GM19372 (cell line): Measurements from ENCODE around the gene SLC25A47.

Experiments
- ATAC-seq: cut with Tn5 transposase; IDR thresholded peaks from one replicate; pipeline ENCODE4 v1.9.1; 2021; ENCODE audit warnings: mild to moderate bottlenecking, low read depth, moderate library complexity; ENCODE audit not compliant: unreplicated experiment

Gene SLC25A47

DNA sequence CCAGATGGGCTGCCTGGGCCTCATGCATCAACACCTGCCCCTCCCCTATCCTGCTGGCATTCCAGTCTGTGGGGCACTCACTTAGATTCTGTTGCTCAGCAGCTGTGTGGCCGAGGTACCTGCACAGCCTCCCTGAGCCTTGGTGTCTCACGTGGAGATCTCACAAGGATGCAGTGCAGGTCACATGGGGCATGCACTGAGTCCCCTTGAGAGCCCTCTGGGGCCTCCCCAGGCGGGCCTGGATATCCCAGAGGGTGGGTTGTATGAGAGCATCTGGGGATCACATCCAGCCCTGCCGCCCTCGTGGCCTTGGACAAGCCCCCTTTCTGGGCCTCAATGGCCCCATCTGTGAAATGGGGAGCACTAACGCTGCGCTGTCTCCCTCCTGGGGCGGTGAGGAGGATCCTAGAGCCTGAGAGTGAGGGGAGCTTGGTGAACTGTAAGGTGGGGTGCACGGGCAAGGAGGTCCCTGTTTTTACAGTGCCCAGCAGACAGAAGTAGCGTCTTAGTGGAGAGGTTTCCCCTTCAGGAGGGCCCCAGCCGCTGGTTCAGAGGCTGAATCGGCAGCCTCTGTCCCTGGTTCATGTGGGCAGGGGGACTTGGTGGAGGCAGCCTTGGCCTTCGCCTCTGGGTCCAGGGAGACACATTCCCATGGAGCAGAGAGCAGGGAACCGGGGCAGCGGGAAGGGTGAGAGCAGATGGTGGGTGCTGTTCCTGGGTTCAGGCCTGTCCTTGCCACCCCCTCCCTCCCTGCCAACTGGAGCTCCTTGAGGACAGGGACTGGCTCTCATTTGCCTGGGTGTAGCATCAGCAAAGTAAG lies 791 bp upstream of the SLC25A47 start:
- ATAC-seq: no peak

DNA sequence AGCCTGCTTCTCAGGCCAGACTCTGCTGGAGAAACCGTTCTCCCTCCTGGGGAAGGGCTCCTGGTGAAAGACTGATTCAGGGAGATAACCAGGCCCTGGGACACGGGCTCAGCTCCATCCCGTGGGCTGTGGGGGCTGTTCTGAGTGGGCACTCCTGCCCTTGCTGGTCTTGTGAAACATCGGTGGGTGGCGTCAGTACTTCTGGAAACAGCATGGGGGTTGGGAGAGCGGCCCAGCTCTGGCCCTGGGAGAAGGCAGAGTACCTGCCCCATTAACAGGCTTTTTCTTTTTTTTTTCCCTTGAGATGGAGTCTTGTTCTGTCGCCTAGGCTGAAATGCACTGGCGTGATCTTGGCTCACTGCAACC lies 786 bp downstream of the SLC25A47 start:
- no peak for ATAC-seq

DNA sequence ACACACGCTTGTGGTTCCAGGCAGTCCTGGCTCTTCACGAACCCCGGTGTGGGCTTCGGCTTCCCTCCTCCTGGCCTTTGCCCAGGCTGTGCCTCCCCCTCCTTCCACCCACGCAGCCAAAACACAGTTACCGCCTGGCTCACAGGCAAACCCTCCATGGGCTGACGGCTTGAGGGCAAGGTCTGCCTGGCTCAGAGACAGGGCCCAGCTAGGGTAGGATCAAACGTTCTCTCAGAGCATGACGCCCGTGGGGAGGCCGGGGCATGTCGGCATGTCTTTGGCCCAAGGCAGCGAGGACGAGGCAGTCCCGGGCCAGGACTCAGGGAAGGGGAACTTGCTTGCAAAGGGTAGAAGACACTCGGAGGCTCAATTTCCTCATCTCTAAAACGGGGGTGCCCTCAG lies 2.1 kb downstream of the SLC25A47 start:
- ATAC-seq: no peak

DNA sequence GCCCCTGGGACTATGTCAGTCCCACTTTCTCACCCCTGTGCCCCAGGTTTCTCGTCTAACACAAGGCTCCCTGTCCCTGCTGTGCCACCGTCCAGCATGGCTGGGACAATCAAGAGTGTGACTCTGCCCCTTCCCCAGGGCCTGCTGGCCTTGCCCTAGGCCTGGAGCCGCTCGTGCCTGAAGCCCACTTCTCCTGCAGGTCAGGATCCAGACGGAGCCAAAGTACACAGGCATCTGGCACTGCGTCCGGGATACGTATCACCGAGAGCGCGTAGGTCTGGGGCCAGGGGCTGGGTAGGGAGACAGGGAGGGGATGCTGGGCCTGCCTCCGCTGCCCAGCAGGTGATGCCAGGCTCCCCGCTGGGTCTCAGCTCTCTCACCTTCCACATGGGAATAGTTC lies 2.8 kb downstream of the SLC25A47 start:
- no peak for ATAC-seq

DNA sequence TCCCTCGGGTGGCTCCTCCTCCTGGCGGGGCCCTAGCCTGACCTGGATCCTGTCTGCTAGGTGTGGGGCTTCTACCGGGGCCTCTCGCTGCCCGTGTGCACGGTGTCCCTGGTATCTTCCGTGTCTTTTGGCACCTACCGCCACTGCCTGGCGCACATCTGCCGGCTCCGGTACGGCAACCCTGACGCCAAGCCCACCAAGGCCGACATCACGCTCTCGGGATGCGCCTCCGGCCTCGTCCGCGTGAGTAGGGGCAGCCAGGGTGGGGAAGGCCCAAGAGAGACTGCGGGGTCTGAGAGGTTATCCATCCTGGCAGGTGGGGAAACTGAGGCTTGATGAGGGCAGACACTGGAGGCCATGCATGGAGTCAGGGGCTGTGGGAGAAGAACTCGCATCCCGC lies 4.0 kb downstream of the SLC25A47 start:
- ATAC-seq: no peak

DNA sequence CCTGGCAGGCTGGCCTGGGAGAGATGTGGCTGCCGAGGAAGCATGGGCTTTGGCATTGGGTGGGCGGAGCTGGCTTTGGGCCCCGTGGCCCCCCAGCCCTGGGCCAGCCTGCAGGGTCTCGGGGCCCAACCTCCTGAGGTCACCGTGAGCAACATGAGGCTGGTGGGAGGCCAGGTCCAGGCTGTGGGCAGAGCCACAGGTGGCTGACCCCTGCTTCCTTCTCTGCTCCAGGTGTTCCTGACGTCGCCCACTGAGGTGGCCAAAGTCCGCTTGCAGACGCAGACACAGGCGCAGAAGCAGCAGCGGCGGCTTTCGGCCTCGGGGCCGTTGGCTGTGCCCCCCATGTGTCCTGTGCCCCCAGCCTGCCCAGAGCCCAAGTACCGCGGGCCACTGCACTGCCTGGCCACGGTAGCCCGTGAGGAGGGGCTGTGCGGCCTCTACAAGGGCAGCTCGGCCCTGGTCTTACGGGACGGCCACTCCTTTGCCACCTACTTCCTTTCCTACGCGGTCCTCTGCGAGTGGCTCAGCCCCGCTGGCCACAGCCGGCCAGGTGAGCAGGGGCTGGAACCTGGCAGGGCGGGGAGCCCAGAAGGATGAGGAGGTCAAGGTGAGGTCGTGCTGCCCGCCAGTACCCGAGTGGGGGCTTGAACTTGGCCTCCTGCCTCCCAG lies 5.5 kb downstream of the SLC25A47 start:
- no peak for ATAC-seq

DNA sequence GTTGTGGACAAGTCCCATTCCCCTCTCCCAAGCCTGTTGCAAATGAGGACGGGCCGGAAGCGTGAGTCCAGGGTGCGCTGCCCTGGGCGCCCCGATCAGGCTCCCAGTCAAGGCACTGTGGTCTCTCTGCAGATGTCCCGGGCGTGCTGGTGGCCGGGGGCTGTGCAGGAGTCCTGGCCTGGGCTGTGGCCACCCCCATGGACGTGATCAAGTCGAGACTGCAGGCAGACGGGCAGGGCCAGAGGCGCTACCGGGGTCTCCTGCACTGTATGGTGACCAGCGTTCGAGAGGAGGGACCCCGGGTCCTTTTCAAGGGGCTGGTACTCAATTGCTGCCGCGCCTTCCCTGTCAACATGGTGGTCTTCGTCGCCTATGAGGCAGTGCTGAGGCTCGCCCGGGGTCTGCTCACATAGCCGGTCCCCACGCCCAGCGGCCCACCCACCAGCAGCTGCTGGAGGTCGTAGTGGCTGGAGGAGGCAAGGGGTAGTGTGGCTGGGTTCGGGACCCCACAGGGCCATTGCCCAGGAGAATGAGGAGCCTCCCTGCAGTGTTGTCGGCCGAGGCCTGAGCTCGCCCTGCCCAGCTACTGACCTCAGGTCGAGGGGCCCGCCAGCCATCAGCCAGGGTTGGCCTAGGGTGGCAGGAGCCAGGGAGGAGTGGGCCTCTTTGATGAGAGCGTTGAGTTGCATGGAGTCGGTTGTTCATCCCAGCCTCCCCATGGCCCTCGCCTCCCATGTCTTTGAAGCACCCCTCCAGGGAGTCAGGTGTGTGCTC lies 6.3 kb downstream of the SLC25A47 start:
- ATAC-seq: no peak

DNA sequence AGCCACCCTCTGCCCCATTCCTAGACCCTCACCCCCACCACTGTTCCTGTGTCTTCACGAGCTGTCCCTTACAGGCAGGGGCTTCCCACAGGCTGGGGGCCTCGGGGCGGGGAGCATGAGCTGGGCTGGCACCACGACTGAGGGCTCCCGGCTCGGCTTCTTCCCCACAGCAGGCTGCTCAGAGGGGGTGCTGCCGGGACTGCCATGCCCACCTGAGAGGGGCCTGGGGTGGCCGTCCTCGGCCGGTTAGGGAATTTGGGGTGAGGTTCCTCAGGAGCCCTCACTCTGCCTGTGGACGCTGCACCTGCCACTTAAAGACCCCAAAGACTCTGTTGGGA lies 6.8 kb downstream of the SLC25A47 start:
- no peak for ATAC-seq

DNA sequence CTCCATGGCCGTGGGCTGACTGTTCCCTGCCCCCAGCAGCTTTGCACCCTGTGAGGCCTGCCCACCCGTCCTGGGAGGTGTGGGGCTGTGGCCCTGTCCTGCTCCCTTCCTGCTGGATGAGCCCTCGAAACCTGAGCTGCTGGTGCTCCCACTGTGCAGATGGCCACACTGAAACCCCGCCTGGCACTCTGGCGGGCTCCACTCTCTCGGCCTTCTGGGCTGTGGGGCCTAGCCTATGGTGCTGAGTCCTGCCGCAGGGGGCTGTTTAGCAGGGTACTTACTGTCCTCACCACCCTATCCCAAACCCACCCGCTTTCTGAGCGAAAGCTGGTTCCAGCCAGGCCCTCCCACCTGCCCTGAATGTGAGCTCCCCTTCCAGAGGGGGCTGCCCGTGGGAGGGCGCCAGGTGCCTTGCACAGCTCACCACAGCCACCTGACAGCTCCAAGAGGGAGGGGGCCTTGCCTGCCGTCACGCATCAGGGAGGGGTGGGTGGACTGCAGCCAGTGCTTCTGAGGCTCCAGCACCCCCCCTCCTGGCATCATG lies 7.3 kb downstream of the SLC25A47 start:
- no peak for ATAC-seq

DNA sequence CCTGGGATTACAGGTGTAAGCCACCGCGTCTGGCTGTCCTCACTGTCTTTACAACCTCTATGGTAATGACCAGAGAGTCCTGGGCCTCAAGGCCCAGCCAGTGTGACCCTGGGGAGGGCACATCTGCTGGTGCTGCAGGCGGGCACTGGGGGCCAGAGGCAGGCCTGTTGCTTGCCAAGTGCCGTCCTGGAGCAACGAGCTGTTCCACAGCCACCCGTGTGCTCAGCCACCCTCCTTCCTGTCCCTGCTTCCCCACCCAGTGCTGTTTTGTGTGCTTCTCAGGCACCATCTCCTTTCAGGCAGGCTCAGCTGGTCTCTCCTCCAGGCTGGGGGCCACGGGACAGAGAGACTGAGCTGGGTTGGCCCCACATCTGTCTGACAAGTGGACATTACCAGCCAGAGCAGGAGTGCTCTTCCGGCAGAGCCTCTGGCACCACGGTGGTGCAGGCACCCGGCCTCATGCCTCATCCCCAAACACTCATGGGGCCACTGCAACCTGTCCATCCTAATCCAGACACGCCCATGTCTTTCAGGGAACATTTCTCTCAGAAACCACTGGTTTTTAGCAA lies 9.0 kb downstream of the SLC25A47 start:
- no peak for ATAC-seq

DNA sequence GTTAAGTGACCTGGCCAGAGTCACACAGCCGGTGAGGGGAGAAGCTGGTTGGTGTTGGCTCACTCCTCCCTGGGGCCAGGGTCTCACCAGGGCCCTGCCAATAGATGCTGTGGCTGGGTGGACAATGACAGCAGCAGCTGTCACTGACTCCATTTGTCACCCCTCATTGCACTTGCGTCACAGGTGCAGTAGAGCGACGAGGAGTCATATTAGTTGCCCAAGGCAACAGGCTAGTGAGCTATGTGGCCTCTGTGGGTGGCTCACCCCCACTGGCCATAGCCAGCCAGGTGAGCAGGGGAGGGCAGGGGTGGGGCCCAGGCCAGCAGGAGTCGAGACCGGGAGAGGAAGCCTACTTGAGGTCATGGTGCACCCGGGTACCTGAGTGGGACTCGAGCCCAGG lies 9.7 kb downstream of the SLC25A47 start:
- ATAC-seq: peak; percentile 74

DNA sequence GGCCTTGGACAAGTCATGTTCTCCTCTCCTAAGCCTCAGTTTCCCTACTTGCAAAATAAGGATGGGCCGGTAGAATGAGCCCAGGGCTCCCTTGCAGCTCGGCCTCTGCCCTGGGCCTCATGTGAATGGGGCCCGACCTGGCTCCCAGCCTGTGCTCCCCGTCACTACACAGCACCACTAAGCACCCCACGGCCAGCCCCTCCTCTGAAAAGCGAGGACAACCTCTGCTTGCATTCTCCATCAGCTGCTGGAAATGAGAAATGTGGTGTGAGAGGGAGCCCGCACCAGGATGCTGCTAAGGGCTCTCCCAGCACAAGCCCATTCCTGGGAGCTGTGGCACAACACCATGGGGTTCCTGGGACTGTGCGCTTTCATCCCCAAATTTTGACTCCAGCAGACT lies 10.2 kb downstream of the SLC25A47 start:
- ATAC-seq: no peak

DNA sequence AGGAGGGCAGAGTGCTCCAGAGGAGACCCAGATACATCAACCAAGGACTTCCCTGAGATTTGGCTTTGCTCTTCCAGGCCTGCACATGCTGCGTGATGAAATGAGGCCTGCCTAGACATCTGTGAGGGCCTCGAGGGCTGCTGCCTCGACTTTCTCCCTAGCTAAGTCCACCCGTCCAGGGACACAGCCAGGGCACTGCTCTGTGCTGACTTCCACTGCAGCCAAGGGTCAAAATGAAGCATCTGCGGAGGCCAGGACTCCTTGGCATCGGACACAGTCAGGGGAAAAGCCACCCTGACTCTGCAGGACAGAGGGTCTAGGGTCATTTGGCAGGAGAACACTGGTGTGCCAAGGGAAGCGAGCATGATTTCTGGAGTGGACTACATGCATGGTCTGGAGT lies 10.7 kb downstream of the SLC25A47 start:
- ATAC-seq: no peak

DNA sequence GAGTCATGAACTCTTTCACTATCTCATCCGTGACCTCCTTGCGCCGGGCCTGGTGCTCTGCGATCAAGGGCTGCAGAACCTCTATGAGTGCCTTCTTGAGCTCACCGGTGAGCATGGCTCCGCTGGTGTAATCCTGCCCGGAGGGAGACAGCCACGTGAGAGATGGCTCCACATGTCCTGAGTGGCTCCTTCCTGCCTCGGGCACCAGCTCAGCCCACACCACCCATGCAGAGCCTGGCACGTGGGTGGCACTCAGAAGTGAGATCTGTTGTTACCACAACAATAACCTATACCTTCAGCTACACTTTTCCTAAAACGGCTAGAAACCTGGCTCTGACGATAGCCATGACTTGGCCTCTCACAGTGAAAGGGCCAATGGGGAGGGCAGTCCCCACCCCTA lies 11.8 kb downstream of the SLC25A47 start:
- no peak for ATAC-seq

DNA sequence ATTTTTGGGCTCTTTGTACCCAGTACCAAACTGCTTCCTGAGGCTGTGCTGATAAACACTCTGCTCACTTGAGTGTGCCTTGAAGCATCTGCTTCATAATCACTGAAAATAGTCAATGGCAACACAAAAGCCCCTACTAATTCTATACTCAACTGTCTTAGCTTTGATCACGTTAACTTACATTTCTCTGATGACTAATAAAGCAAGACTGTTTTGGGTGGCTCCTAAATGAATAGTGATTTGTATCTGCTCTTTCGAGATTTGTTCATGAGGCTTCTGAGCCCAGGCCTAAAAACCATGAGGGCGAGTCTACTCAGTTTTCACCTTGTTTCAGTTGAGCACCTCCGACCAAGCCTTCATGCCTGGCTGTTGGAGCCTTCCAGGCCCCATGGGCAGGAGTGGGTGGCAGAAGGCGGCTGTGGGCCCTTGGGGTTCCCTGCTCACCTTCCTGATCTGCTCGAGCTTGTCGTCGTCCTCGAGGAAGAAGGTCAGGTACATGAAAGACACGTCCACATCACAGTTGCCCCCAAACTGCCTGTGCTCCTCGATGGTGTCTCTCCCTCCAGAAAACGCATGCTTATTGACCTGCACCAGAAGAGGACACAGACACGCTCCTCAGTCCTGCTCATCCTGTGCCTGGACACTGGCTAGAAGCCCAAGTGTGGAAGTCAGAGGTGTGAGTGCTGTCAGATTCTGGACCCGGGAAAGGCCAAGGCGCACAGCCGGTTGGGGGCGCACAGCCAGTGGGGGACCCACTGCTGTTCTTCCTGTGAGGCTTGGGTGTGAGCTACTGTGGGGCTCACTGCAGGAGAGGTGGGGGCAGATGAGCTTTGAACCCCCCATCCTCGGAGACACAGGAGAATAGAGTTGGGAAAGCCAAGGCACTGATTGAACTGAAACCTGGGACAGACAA lies 13.7 kb downstream of the SLC25A47 start:
- no peak for ATAC-seq

DNA sequence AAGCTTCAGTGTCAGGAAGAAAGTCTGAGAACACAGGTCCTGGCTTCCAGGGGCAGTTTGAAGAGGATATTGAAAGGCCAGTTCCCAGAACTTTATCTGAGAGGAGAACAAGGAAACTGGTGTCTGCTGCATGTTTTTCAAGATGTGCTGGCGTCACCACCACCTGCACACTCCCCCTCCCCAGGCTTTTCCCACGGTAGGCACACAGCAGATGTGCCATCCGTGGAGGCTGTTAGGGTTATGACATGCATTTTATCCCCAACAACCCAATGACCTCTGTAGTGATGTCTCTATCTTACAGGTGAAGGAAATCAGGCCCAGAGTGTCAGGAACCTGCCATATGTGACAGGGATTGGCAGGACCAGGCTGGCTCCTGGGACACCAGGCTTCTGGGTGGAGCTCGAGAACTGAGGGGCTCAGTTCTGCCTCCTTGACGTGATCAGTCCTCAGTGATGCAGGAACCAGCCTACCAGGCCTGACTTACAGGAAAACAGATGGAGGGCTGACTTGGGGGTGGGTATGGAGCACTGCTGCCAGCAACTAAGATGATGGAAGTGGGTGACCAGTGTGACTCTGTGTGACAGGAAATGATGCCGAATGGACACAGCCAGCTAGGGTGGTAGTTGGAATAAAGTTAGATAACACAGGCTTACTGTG lies 16.8 kb downstream of the SLC25A47 start:
- ATAC-seq: no peak

DNA sequence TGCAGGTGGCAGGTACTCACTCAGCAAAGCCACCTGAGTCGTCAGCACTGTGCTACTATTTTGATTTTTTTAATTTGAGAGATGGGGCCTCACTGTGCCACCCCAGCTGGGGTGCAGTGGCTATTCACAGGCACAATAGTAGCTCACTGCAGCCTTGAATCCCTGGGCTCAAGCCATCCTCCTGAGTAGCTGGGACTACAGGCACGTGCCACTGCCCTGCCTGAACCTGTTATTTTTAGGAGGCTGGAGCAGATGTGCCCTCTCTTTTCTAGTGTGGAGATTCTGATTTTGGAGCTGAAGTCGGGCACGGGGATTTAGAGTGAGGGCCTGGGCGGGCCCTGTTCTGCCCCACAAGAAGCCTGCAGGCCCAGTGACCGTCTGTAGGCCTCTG lies 17.3 kb downstream of the SLC25A47 start:
- no peak for ATAC-seq

DNA sequence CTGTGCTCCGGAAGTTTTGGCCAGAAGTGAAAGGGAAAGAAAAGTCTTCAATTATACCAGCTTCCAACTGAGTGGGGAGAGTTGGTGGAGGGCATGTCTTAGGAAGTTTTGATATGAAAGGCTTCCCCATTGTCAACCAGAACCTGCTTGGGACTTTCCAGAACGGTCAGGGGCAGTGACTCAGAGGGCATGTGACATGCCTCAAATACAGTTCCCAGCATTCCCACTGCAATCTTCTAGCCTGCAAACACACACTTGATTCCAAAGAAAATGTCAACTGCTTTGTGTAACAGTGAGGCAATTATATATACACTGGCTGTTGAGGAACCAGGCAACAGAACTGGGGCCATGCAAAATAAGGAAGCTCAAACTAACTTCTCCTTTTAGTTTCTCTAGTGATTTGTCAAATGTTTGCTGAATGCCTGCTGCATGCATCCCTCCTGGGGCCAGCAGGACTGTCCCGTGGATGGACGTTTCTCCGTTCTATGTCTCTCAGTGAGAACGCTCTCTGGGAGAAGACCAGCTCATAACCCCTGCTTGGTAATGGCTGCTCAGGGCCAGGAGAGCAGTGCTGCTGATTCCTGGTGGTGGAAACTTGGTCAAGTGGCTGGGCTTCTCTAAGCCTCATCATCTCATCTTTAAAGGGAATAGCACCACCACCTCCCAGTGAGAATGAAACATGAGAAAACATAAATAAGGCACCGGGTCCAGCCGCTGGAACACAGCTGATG lies 18.3 kb downstream of the SLC25A47 start:
- peak; percentile 70 for ATAC-seq

DNA sequence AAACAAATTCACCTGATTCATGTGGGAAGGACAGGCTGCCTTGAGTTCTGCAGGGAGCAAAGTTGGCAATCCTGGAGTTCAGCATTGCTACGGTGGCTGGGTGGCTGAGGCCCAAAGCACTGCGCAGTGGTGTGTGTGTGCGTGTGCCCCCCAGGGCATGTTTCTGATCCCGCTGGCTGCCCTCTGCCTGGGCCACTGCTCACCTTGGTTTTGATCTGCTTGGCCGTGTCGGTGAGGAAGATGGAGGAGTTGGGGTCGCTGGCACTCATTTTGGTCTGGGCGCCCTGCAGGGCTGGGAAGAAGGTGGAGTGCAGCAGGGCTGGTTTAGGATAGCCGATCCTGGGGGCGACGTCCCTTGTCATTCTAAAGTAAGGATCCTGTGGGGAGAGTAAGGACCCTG lies 19.1 kb downstream of the SLC25A47 start:
- ATAC-seq: no peak
